LNCAP (cell line): ENCODE measurements around the gene MBNL2.

Experiments
- TF ChIP-seq, protein P1 (sequence below): fragments of 450-650 bp; IDR thresholded peaks from 2 replicates; pipeline ENCODE4 v1.5.1; 2017; ENCODE audit warnings: mild to moderate bottlenecking

The MBNL2 gene

DNA sequence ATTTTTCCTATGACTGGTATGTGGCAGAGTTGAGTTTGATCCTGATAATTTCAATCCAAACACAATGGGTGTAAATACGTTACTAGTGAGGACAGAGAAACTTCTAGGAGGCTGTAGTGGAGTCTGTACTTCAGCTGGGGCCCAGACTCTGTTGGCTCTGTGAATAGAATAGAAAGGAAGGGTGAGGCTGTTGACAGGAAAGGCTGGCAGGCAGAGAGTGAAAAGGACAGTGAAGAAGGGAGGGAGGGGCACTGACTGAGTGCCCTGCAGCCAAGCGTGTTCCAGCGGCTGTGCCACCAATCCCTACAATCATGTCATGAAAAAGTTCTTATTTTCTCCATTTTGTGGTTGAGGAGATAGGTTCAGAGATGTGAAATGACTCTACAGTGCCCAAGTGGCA is 80.5 kb downstream of the MBNL2 start:
- TF ChIP-seq, protein P1, sequence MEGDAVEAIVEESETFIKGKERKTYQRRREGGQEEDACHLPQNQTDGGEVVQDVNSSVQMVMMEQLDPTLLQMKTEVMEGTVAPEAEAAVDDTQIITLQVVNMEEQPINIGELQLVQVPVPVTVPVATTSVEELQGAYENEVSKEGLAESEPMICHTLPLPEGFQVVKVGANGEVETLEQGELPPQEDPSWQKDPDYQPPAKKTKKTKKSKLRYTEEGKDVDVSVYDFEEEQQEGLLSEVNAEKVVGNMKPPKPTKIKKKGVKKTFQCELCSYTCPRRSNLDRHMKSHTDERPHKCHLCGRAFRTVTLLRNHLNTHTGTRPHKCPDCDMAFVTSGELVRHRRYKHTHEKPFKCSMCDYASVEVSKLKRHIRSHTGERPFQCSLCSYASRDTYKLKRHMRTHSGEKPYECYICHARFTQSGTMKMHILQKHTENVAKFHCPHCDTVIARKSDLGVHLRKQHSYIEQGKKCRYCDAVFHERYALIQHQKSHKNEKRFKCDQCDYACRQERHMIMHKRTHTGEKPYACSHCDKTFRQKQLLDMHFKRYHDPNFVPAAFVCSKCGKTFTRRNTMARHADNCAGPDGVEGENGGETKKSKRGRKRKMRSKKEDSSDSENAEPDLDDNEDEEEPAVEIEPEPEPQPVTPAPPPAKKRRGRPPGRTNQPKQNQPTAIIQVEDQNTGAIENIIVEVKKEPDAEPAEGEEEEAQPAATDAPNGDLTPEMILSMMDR = no peak

DNA sequence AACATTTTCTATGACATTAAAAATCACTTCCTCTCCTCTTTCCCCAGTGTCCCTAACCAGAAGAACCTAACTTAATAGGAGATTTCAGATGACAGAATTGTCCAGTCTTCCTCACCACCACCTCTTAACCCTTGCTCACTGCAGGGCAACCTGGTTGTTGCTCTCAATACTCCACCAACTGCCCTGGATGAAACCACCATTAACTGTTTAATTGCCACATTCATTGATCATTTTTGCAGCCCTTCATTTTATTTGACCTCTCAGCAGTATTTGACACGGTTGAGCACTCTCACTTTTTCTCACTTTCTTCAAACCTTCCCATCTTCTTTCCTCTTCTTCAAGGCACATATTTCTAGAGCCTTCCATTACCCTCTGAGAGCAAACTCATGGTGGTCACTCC is 84.0 kb downstream of the MBNL2 start:
- TF ChIP-seq, protein P1 = no peak

GRCh38 chr13:97306645-97307044 is 84.5 kb downstream of the MBNL2 start:
- TF ChIP-seq, protein P1 = no peak

DNA sequence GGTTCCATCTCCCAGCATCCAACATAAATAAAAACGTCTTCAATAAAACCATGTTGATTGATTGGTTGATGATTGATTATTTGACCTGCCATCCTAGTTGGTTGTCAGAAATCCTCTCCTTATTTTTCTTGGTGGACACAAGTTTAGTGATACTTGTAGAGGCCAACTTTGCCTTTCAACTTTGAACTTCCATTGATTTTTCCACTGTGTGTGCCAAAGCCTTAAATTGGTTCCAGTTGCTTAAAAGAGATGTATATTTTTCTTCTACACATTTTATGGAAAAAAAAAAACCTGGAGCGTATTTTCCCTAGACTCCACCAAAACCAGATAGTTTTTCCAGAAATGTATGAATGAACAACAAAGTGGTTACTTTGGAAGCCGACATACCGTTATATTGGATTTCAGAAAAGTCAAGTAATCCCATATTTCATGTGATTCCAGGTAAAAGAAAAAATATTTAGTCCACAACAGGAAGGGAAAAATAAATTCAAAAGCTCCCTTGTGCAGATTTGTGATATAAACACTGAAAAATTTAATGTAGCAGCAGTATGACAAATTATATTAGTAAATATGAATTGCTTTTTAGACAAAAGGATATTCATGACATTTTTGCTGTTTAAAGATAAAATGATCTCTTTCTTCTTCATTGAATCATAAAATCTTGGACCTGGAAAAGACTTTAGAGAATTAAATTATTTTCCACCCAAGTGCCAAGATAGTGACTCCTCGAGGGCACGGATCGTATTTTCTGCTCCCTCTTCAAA is 85.2 kb downstream of the MBNL2 start:
- TF ChIP-seq, protein P1 = no peak

DNA sequence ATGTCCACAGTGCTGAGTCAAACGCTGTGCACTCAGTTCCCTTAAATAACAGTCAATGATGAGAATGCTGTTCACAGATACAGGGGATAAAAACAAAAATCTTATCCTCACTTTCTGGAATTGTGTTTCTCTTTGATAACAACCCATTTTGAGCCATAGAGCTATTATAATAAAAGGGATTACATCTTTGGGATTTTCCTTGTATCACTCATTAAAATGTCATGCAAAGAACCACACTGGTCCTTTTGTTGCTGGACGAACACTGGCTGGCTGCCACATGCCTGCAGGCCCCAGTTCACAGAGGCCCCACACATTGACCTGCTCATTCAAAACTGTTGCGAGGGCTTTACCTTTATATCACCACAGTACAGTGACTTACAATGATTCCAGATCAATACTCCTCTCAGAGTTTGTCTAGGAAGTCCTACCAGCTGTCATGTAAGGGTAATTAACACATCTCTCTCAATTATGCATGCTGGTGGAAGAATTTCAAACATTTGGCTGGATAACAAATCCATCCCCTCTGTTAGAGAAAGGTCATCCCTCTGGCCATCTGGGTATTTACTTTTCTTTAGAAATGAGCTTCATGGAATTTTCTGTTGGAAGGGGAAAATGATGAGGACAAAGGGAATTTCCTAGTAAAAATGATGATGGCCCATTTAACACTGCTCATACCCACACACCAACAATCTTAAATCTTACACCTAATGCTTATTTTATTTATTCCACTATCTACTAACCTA is 85.9 kb downstream of the MBNL2 start:
- TF ChIP-seq, protein P1 = no peak

DNA sequence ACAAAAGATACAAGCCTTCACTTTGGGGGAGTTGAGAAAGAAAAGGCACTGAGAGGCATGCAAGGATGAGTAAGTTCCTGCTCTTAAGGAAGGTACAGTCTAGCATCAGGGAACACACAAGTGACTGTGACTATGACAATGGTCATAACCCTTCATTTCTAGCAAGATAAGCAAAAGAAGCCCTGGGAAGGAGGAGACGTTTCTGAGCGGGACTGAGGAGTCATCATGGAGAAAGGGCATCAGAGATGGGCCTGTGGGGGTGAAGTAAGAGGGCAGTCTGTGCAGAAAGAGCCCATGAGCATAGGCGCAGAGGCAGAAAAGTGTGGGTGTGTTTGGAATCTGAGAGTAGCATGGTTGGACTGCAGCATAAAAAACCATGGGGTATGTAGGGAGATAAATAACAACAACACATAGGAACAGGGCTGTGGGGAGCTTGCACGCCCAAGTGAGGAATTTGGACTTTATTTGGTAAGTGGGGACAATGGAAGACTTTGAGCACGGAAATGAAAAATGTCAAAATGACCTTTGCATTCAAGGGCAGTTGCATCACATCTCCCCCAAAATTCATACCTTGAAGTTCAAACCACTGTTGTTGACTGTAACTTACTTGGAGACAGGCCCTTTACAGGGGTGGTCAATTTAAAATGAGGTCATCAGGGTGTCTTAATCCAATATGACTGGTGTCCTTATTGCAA is 86.7 kb downstream of the MBNL2 start:
- TF ChIP-seq, protein P1 = no peak

DNA sequence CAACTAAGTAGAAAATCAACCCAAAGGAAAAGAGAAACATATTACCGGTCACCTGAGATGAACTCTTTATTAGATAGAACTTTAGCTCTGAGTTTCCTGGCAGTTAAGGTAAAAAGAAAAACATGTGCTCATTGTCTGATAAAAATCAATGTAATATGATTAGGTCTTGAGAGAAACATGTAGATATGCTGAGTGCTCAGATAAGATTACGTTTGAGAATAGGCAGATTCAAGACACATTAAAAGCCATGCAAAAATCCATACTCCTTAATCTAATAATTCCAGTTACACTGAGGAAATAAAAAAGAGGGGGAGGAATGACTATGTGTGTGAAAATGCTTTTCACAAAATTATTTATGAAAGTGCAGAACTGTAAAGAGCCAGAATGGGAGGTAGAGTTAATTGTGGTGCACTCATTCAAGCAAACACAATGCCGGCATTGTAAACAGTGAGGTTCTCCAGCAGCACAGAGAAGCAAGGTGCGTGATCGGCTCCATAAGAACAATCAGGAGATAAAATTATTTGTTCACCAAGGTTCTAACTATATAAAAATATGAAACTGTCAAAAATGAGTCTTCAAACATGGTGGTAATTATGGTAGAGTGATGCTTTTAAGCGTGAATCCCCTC is 88.8 kb downstream of the MBNL2 start:
- TF ChIP-seq, protein P1 = no peak
